OCI-LY3 (cell line): ENCODE data around the gene ATP6V1G2.

Experiments
- CTCF ChIP-seq: fragments of 200-600, 300-600 bp; sonication (generic); IDR thresholded peaks from 2 replicates; pipeline ENCODE4 v1.5.1; 2014; ENCODE audit warnings: antibody characterized with exemption, low read length, low read depth
- EZH2phosphoT487 ChIP-seq: fragments of 200-600 bp; shearing (Covaris generic); IDR thresholded peaks from 2 replicates; pipeline ENCODE4 v1.6.1; 2018; ENCODE audit warnings: antibody characterized with exemption, mixed run types, low read depth

GRCh38 chr6:31572041-31572911, 25.9 kb upstream of the ATP6V1G2 start, which contains the start of gene LTA:
- TF ChIP-seq CTCF, result no peak
- TF ChIP-seq EZH2phosphoT487, result no peak
